Hepatic stellate cell (primary cell): Measurements from ENCODE around the gene AACS.
"Not testable (repeated sequence)": the region's sequence is repeated elsewhere in the genome, so short reads cannot be mapped to it uniquely, and the experiment has no call there.

ENCODE experiments used
- DNase-seq: peaks from one replicate; pipeline ENCODE4 v3.0.0; 2011; ENCODE audit warnings: low spot score

The AACS gene

GRCh38 chr12:125124320-125124966 is 59.2 kb downstream of the AACS start:
- DNase-seq = no peak

GRCh38 chr12:125125271-125125670 is 60.0 kb downstream of the AACS start:
- no peak for DNase-seq

GRCh38 chr12:125128439-125129178 is 63.4 kb downstream of the AACS start:
- DNase-seq = no peak

GRCh38 chr12:125129179-125129571 is 63.9 kb downstream of the AACS start:
- no peak for DNase-seq

GRCh38 chr12:125129591-125130255 is 64.5 kb downstream of the AACS start:
- DNase-seq = no peak

GRCh38 chr12:125131958-125132357 is 66.7 kb downstream of the AACS start:
- DNase-seq = no peak

- no peak for DNase-seq
These were observed 67.6 kb downstream of the AACS start for GRCh38 chr12:125132698-125133400.

- no peak for DNase-seq
These were observed 68.4 kb downstream of the AACS start for GRCh38 chr12:125133616-125134015.

GRCh38 chr12:125134576-125134975 is 69.3 kb downstream of the AACS start:
- DNase-seq = no peak

GRCh38 chr12:125135906-125136305 is 70.7 kb downstream of the AACS start:
- DNase-seq = no peak

- no peak for DNase-seq
These were observed 71.5 kb downstream of the AACS start for GRCh38 chr12:125136702-125137101.

GRCh38 chr12:125137766-125138344 is 72.6 kb downstream of the AACS start:
- DNase-seq = no peak

GRCh38 chr12:125140279-125141209 is 75.3 kb downstream of the AACS start:
- peak; percentile 60 for DNase-seq

- DNase-seq = not testable (repeated sequence)
These were observed 76.0 kb downstream of the AACS start for GRCh38 chr12:125141210-125141573.

- peak; percentile 67 for DNase-seq
These were observed 77.4 kb downstream of the AACS start for GRCh38 chr12:125142601-125143000.

GRCh38 chr12:125143491-125143890 is 78.3 kb downstream of the AACS start:
- peak; percentile 54 for DNase-seq

GRCh38 chr12:125145196-125145595 is 80.0 kb downstream of the AACS start:
- DNase-seq = no peak

- DNase-seq = no peak
These were observed 83.1 kb downstream of the AACS start for GRCh38 chr12:125148316-125148715.

- no peak for DNase-seq
These were observed 84.2 kb downstream of the AACS start for GRCh38 chr12:125149160-125150108.

GRCh38 chr12:125151284-125151683 is 86.0 kb downstream of the AACS start:
- no peak for DNase-seq
